Fibroblast of the aortic adventitia (primary cell): ENCODE measurements around the gene FXYD5. TPM values are rescaled to one million over a fixed set of nuclear protein-coding genes. Genes with fewer than 3 reads are reported as not detected.

Experiments
- DNase-seq: peaks from one replicate; pipeline ENCODE4 v3.0.0-alpha.2; 2010; ENCODE audit warnings: low read depth
- H3K4me3 ChIP-seq: 2 replicates; pipeline ENCODE4 v1.5.1; 2011; ENCODE audit warnings: low read depth, mild to moderate bottlenecking, control low read depth, low read length, moderate library complexity
- CTCF ChIP-seq: IDR thresholded peaks from 2 replicates; pipeline ENCODE4 v1.5.1; 2011; ENCODE audit warnings: mild to moderate bottlenecking, low read length, control low read depth, inconsistent platforms; ENCODE audit not compliant: insufficient read depth
- total RNA-seq: library from RNA; depleted of rRNA; stranded (reverse); fragments of >200 nt; gene quantifications from 2 replicates; pipeline ENCODE4 v1.2.3, GENCODE V29; 2012; ENCODE audit warnings: low replicate concordance

The FXYD5 gene
- total RNA-seq, 1 donor = 59.8 TPM

- DNase-seq = no peak
- no peak for TF ChIP-seq CTCF
- H3K4me3 ChIP-seq = no peak overlapping the region
Measured at GRCh38 chr19:35157431-35157830, 2.9 kb downstream of the FXYD5 start.

- DNase-seq = no peak
- TF ChIP-seq CTCF = no peak
- H3K4me3 ChIP-seq = no peak overlapping the region
Measured at GRCh38 chr19:35159606-35160005, 5.1 kb downstream of the FXYD5 start.

- H3K4me3 ChIP-seq = no peak overlapping the region
- DNase-seq = no peak
- no peak for TF ChIP-seq CTCF
Measured at GRCh38 chr19:35160629-35161433, 6.3 kb downstream of the FXYD5 start.

GRCh38 chr19:35161434-35161743, 6.9 kb downstream of the FXYD5 start:
- H3K4me3 ChIP-seq = no peak overlapping the region
- DNase-seq = no peak
- no peak for TF ChIP-seq CTCF

GRCh38 chr19:35162471-35163326, 8.2 kb downstream of the FXYD5 start:
- no peak for TF ChIP-seq CTCF
- H3K4me3 ChIP-seq = no peak overlapping the region
- no peak for DNase-seq

DNA sequence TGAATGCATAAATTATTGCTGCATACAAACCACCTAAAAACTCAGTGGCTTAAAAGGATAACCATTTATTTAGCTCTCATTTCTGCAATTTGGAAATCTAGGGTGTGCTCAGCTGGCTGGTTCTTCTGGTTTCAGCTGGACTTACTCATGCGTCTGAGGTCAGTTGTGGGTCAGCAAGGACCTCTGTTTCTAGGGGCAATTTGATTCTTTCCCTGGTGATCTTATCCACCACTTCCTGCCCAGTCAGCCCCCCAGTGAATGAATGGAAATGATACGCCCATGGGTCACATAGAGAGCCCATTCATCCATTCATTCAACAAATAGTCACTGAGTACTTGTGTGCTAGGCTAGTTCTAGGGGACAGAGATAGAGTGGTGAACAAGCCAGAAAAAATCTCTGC, 9.9 kb downstream of the FXYD5 start:
- DNase-seq = no peak
- H3K4me3 ChIP-seq = no peak overlapping the region
- TF ChIP-seq CTCF = no peak
